K562 (cell line): ENCODE measurements around the gene DLX6. TPM values are rescaled to one million over a fixed set of nuclear protein-coding genes. Genes with fewer than 3 reads are reported as not detected.

Experiments
- CC2D1A ChIP-seq: fragments of 450-650 bp; IDR thresholded peaks from 2 replicates; pipeline ENCODE4 v1.6.1; 2017; ENCODE audit warnings: mild to moderate bottlenecking
- CEBPG ChIP-seq, 3 experiments: fragments of 200-800 bp in 1 of 3; sonication (Bioruptor generic) in 1 of 3; sonication (generic) in 1 of 3; formaldehyde crosslinking in 1 of 3; IDR thresholded peaks in 2 of 3; conservative IDR thresholded peaks in 1 of 3; 2 replicates each; pipeline versions ENCODE4 v1.6.1 to v1.8.0; 2016 to 2022; ENCODE audit warnings: missing compliant biosample characterization in 2 of 3, missing genetic modification characterization in 2 of 3, mild to moderate bottlenecking in 1 of 3, missing genetic modification reagents in 1 of 3
- CREM ChIP-seq: IDR thresholded peaks from 2 replicates; pipeline ENCODE4 v1.6.1; 2014; ENCODE audit warnings: antibody characterized with exemption, low read depth
- CTCF ChIP-seq, 3 experiments: IDR thresholded peaks in 2 of 3; conservative IDR thresholded peaks in 1 of 3; 2 replicates each; pipeline ENCODE4 v1.5.1; 2011 to 2012; ENCODE audit warnings: low read length in 3 of 3, mild to moderate bottlenecking in 3 of 3, control low read depth in 2 of 3, improper control_type of control experiment in 1 of 3, inconsistent platforms in 1 of 3, low read depth in 1 of 3, mixed read lengths in 1 of 3, moderate library complexity in 1 of 3; ENCODE audit not compliant: insufficient read depth in 2 of 3
- DEAF1 ChIP-seq: fragments of 450-650 bp; formaldehyde crosslinking; IDR thresholded peaks from 2 replicates; pipeline ENCODE4 v1.4.0; 2020; ENCODE audit warnings: mild to moderate bottlenecking, moderate library complexity
- FUS ChIP-seq: fragments of 200-400 bp; formaldehyde crosslinking; optimal IDR thresholded peaks from 2 replicates; pipeline ENCODE3; 2017; ENCODE audit warnings: low read depth, low read length
- LARP7 ChIP-seq: fragments of 450-650 bp; IDR thresholded peaks from 2 replicates; pipeline ENCODE4 v1.6.1; 2016
- MAZ ChIP-seq, 2 experiments: fragments of 450-650 bp in 1 of 2; sonication (generic) in 1 of 2; formaldehyde crosslinking; IDR thresholded peaks in 1 of 2; conservative IDR thresholded peaks in 1 of 2; 2 replicates each; pipeline versions ENCODE4 v1.4.0 to v1.5.0; 2020; ENCODE audit warnings: mild to moderate bottlenecking in 1 of 2, missing genetic modification reagents in 1 of 2
- RAD21 ChIP-seq, 2 experiments: fragments of 250-450 bp in 1 of 2; fragments of 450-650 bp in 1 of 2; sonication (Bioruptor Pico) in 1 of 2; formaldehyde crosslinking in 1 of 2; IDR thresholded peaks in 1 of 2; conservative IDR thresholded peaks in 1 of 2; 2 replicates each; pipeline versions ENCODE4 v1.4.0 to v1.8.0; 2020 to 2022; ENCODE audit warnings: mild to moderate bottlenecking in 2 of 2, moderate library complexity in 1 of 2
- RB1 ChIP-seq: fragments of 450-650 bp; IDR thresholded peaks from 2 replicates; pipeline ENCODE4 v1.6.1; 2017; ENCODE audit warnings: low read depth, mild to moderate bottlenecking
- REST ChIP-seq, 2 experiments: fragments of 450-650 bp; formaldehyde crosslinking in 1 of 2; IDR thresholded peaks; 2 replicates each; pipeline versions ENCODE4 v1.4.0 to v1.6.1; 2014 to 2020; ENCODE audit warnings: mild to moderate bottlenecking in 2 of 2, borderline replicate concordance in 1 of 2, low read depth in 1 of 2
- SP1 ChIP-seq: sonication (generic); formaldehyde crosslinking; IDR thresholded peaks from 2 replicates; pipeline ENCODE4 v1.8.1; 2022; ENCODE audit warnings: mild to moderate bottlenecking, missing genetic modification reagents
- STAG1 ChIP-seq: sonication (generic); formaldehyde crosslinking; IDR thresholded peaks from 2 replicates; pipeline ENCODE4 v1.5.0; 2020; ENCODE audit warnings: missing genetic modification reagents, borderline replicate concordance
- polyA plus RNA-seq, 8 experiments: library from polyadenylated mRNA; depleted of rRNA in 4 of 8; stranded (reverse) in 5 of 8; unstranded in 3 of 8; fragments of >200 nt; fragmentation: Nextera tagmentation in 2 of 8; fragmentation: Illumina TruSeq in 1 of 8; extraction: Ambion mirVana in 2 of 8; extraction: Trizol in 1 of 8; gene quantifications; 2 replicates each; pipeline versions ENCODE4 v1.2.1 to v1.2.3, GENCODE V29; 2011 to 2014; ENCODE audit warnings: inconsistent platforms in 1 of 8, missing spikeins in 1 of 8
- total RNA-seq, 7 experiments: library from RNA; depleted of rRNA in 6 of 7; stranded (reverse); fragments of >200 nt in 6 of 7; fragmentation: Illumina TruSeq in 2 of 7; extraction: Trizol in 2 of 7; gene quantifications; 2 replicates each; pipeline versions ENCODE4 v1.2.1 to v1.2.3, GENCODE V29; 2011 to 2021; ENCODE audit warnings: low replicate concordance in 1 of 7

DLX6 gene
- total and polyA plus RNA-seq, 9 of the 15 experiments (the other 6 are each of a cell fraction or from before 2014, with no cell fraction given) = not detected

DNA sequence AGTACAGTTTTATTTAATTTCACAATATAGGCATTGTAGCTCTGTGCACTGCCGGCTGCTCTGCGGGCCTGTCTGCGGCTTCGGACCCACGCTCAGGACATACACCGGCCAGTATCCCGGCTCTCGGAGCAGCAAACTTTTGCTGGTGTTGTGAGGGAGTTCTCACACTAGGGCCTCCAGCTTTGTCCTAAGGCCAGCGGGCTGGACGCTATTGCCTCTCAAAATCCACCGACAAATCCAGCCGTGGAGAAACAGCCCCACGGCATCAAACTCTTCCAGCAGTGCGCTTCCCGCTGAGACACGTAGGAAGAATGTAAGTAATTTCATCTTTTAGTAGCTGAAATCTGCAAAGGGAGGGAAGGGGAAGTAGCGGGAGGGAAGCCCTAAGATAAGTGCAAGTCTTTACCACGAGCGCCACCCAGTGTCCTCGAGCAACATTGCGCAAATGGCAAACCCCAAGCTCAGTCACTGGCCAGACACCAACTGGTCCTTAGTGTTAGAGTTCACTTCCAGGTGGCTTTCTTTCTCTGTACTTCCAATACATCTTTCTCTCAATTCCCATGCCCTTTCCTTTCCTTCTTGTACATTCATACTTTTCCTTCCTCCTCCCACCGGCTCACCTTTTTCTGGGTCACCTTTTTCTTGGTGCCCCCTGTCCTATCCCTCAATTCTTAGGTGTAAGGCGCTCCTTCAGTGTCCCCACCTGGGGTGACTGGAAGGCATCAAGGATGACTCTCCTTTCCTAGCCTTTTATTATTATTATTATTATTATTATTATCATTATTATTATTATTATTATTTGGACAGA is 22.3 kb downstream of the DLX6 start (continued):
- TF ChIP-seq DEAF1 (CRISPR knock-in tag) (peak; percentile 89), CEBPG (CRISPR knock-in tag; IDR thresholded peaks at IDR 0.05) (peak; percentile 43; the same call in 1 of the 2 replicates), CEBPG (tag; conservative IDR thresholded peaks at IDR 0.05 in 1 of 2, IDR thresholded peaks at IDR 0.05 in 1 of 2) (peak; percentile 56 to 86; a peak in 2 of 4 replicates), CTCF (IDR thresholded peaks at IDR 0.05 in 2 of 3, conservative IDR thresholded peaks at IDR 0.05 in 1 of 3; ENCODE audit: insufficient read depth in 2 of 3, low read depth in 1 of 3, low read length in 3 of 3) (peak; percentile 85 to 97 (median 96)), RB1 (peak; percentile 61; the same call in 1 of the 2 replicates), SP1 (peak; percentile 31; the same call in 1 of the 2 replicates), MAZ (CRISPR knock-in tag; conservative IDR thresholded peaks at IDR 0.05 in 1 of 2, IDR thresholded peaks at IDR 0.05 in 1 of 2) (peak in 1 of 2 experiments; percentile 60; a peak in 2 of 4 replicates), REST (IDR thresholded peaks at IDR 0.05; ENCODE audit: borderline replicate concordance) (peak; percentile 89), REST (CRISPR knock-in tag; IDR thresholded peaks at IDR 0.05; ENCODE audit: low read depth) (no peak), FUS (no peak), RAD21 (CRISPR knock-in tag; conservative IDR thresholded peaks at IDR 0.05 in 1 of 2, IDR thresholded peaks at IDR 0.05 in 1 of 2) (peak; percentile 93 to 94), CREM (0 out of 2 replicates have a peak, but pooled peaks have one; percentile 29), CC2D1A (0 out of 2 replicates have a peak, but pooled peaks have one; percentile 42), STAG1 (CRISPR knock-in tag) (peak; percentile 96), LARP7 (no peak)
